ENCODE measurements around the gene BAZ2B. TPM values are rescaled to one million over a fixed set of nuclear protein-coding genes. Genes with fewer than 3 reads are reported as not detected.

The BAZ2B gene
- total and polyA plus RNA-seq, 2 experiments from 2014 or later, result 51.7 to 62.9 TPM

DNA sequence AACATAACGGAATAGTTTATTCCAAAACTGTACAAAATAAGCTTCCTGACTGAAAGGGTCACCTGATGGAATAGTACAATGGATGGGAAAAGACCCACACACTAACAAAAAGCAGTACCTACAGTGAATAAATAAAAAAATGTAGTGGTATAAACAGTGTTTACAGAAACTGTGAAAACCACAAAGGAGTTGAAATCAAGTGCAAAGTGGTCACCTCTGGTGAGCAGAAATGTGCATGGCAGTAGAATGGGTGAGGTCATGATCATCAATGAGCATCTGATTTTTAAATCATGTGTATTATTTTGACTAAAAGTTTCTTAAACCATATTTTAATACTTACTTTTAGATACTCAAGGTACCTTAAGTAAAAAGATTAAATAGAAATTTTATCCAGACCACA is 341.2 kb downstream of the BAZ2B start:
- Histone ChIP-seq H3K4me2 (no peak overlapping the region), H3K9me2 (ENCODE audit: insufficient read depth) (no peaks in the 10 kb centered on the region), H3K27ac (ENCODE audit: low read depth) (no peak overlapping the region), H3K4me3 (no peak overlapping the region), H3K4me1 (ENCODE audit: insufficient read depth) (no peaks in the 10 kb centered on the region), H3K79me2 (replicated peaks; ENCODE audit: insufficient read depth) (no peaks in the 10 kb centered on the region), H4K20me1 (replicated peaks; ENCODE audit: insufficient read depth) (no peaks in the 10 kb centered on the region), H2AFZ (no peak overlapping the region), H3K27me3 (ENCODE audit: insufficient read depth) (no peaks in the 10 kb centered on the region), H3K36me3 (ENCODE audit: insufficient read depth) (peaks cover 4% of the 10 kb centered on the region; the same call in 1 of the 2 replicates), H3F3A (replicated peaks; ENCODE audit: low read depth) (no peaks in the 10 kb centered on the region)
- no peak for ATAC-seq
- no peaks in the 10 kb centered on the region for H3K9me3 Mint-ChIP-seq
- DNase-seq (ENCODE audit: low spot score), result no peak
- no peak for TF ChIP-seq POLR2AphosphoS5 (IDR thresholded peaks at IDR 0.05; ENCODE audit: low read depth)
- TF ChIP-seq JUNB (IDR thresholded peaks at IDR 0.05; ENCODE audit: unreplicated experiment), result no peak
- TF ChIP-seq, protein P1, sequence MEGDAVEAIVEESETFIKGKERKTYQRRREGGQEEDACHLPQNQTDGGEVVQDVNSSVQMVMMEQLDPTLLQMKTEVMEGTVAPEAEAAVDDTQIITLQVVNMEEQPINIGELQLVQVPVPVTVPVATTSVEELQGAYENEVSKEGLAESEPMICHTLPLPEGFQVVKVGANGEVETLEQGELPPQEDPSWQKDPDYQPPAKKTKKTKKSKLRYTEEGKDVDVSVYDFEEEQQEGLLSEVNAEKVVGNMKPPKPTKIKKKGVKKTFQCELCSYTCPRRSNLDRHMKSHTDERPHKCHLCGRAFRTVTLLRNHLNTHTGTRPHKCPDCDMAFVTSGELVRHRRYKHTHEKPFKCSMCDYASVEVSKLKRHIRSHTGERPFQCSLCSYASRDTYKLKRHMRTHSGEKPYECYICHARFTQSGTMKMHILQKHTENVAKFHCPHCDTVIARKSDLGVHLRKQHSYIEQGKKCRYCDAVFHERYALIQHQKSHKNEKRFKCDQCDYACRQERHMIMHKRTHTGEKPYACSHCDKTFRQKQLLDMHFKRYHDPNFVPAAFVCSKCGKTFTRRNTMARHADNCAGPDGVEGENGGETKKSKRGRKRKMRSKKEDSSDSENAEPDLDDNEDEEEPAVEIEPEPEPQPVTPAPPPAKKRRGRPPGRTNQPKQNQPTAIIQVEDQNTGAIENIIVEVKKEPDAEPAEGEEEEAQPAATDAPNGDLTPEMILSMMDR (conservative IDR thresholded peaks at IDR 0.05; ENCODE audit: low read depth in 2 of 2), result no peak
- no peak for TF ChIP-seq EZH2phosphoT487 (IDR thresholded peaks at IDR 0.05; ENCODE audit: unreplicated experiment)
- TF ChIP-seq, protein P2, sequence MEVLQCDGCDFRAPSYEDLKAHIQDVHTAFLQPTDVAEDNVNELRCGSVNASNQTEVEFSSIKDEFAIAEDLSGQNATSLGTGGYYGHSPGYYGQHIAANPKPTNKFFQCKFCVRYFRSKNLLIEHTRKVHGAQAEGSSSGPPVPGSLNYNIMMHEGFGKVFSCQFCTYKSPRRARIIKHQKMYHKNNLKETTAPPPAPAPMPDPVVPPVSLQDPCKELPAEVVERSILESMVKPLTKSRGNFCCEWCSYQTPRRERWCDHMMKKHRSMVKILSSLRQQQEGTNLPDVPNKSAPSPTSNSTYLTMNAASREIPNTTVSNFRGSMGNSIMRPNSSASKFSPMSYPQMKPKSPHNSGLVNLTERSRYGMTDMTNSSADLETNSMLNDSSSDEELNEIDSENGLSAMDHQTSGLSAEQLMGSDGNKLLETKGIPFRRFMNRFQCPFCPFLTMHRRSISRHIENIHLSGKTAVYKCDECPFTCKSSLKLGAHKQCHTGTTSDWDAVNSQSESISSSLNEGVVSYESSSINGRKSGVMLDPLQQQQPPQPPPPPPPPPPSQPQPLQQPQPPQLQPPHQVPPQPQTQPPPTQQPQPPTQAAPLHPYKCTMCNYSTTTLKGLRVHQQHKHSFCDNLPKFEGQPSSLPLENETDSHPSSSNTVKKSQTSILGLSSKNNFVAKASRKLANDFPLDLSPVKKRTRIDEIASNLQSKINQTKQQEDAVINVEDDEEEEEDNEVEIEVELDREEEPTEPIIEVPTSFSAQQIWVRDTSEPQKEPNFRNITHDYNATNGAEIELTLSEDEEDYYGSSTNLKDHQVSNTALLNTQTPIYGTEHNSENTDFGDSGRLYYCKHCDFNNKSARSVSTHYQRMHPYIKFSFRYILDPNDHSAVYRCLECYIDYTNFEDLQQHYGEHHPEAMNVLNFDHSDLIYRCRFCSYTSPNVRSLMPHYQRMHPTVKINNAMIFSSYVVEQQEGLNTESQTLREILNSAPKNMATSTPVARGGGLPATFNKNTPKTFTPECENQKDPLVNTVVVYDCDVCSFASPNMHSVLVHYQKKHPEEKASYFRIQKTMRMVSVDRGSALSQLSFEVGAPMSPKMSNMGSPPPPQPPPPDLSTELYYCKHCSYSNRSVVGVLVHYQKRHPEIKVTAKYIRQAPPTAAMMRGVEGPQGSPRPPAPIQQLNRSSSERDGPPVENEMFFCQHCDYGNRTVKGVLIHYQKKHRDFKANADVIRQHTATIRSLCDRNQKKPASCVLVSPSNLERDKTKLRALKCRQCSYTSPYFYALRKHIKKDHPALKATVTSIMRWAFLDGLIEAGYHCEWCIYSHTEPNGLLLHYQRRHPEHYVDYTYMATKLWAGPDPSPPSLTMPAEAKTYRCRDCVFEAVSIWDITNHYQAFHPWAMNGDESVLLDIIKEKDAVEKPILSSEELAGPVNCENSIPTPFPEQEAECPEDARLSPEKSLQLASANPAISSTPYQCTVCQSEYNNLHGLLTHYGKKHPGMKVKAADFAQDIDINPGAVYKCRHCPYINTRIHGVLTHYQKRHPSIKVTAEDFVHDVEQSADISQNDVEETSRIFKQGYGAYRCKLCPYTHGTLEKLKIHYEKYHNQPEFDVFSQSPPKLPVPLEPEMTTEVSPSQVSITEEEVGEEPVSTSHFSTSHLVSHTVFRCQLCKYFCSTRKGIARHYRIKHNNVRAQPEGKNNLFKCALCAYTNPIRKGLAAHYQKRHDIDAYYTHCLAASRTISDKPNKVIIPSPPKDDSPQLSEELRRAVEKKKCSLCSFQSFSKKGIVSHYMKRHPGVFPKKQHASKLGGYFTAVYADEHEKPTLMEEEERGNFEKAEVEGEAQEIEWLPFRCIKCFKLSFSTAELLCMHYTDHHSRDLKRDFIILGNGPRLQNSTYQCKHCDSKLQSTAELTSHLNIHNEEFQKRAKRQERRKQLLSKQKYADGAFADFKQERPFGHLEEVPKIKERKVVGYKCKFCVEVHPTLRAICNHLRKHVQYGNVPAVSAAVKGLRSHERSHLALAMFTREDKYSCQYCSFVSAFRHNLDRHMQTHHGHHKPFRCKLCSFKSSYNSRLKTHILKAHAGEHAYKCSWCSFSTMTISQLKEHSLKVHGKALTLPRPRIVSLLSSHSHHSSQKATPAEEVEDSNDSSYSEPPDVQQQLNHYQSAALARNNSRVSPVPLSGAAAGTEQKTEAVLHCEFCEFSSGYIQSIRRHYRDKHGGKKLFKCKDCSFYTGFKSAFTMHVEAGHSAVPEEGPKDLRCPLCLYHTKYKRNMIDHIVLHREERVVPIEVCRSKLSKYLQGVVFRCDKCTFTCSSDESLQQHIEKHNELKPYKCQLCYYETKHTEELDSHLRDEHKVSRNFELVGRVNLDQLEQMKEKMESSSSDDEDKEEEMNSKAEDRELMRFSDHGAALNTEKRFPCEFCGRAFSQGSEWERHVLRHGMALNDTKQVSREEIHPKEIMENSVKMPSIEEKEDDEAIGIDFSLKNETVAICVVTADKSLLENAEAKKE (CRISPR knock-in tag; IDR thresholded peaks at IDR 0.05), result no peak
- no peak for TF ChIP-seq ZNF331 (CRISPR knock-in tag; IDR thresholded peaks at IDR 0.05; ENCODE audit: low read depth)
- TF ChIP-seq, protein P3, sequence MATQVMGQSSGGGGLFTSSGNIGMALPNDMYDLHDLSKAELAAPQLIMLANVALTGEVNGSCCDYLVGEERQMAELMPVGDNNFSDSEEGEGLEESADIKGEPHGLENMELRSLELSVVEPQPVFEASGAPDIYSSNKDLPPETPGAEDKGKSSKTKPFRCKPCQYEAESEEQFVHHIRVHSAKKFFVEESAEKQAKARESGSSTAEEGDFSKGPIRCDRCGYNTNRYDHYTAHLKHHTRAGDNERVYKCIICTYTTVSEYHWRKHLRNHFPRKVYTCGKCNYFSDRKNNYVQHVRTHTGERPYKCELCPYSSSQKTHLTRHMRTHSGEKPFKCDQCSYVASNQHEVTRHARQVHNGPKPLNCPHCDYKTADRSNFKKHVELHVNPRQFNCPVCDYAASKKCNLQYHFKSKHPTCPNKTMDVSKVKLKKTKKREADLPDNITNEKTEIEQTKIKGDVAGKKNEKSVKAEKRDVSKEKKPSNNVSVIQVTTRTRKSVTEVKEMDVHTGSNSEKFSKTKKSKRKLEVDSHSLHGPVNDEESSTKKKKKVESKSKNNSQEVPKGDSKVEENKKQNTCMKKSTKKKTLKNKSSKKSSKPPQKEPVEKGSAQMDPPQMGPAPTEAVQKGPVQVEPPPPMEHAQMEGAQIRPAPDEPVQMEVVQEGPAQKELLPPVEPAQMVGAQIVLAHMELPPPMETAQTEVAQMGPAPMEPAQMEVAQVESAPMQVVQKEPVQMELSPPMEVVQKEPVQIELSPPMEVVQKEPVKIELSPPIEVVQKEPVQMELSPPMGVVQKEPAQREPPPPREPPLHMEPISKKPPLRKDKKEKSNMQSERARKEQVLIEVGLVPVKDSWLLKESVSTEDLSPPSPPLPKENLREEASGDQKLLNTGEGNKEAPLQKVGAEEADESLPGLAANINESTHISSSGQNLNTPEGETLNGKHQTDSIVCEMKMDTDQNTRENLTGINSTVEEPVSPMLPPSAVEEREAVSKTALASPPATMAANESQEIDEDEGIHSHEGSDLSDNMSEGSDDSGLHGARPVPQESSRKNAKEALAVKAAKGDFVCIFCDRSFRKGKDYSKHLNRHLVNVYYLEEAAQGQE (IDR thresholded peaks at IDR 0.05; ENCODE audit: unreplicated experiment), result no peak
- TF ChIP-seq NANOG (IDR thresholded peaks at IDR 0.05; ENCODE audit: borderline replicate concordance), result no peak
- H3K4me1 Mint-ChIP-seq, result peaks cover 4% of the 10 kb centered on the region; the same call in 2 of the 3 replicates
- H3K4me3 Mint-ChIP-seq, result no peak overlapping the region
- H3K36me3 Mint-ChIP-seq (ENCODE audit: low read depth), result peaks cover 8% of the 10 kb centered on the region; the same call in 2 of the 3 replicates
- H3K27ac Mint-ChIP-seq, result no peak overlapping the region
- H3K27me3 Mint-ChIP-seq (ENCODE audit: insufficient read depth, low read depth, poor library complexity), result peaks cover 2% of the 10 kb centered on the region

All from GM23338 (cell line).